NCI-H2227 treated with DMSO at 0.1 percent for 48 hours (cell line): ENCODE measurements around the gene SPOP.
"Not testable (repeated sequence)": the region's sequence is repeated elsewhere in the genome, so short reads cannot be mapped to it uniquely, and the experiment has no call there.

ENCODE experiments used
- DNase-seq: peaks from one replicate; lab custom pipeline; 2025; lab: John Stamatoyannopoulos, UW

SPOP gene

GRCh38 chr17:49695698-49696232 lies 17.9 kb upstream of the SPOP start:
- no peak for DNase-seq

- DNase-seq, result no peak
These were observed 17.2 kb upstream of the SPOP start for GRCh38 chr17:49694847-49695697.

GRCh38 chr17:49692751-49693150 lies 14.9 kb upstream of the SPOP start:
- DNase-seq, result no peak

- DNase-seq, result no peak
These were observed 13.8 kb upstream of the SPOP start for GRCh38 chr17:49691677-49692191.

GRCh38 chr17:49691086-49691676 lies 13.3 kb upstream of the SPOP start:
- DNase-seq, result no peak

- no peak for DNase-seq
These were observed 12.4 kb upstream of the SPOP start for GRCh38 chr17:49690256-49690655.

- DNase-seq, result no peak
These were observed 11.0 kb upstream of the SPOP start for GRCh38 chr17:49688848-49689247.

GRCh38 chr17:49687878-49688491 lies 10.1 kb upstream of the SPOP start:
- no peak for DNase-seq

GRCh38 chr17:49681106-49681979 lies 3.4 kb upstream of the SPOP start:
- no peak for DNase-seq

- no peak for DNase-seq
These were observed 2.4 kb upstream of the SPOP start for GRCh38 chr17:49680314-49680713.

GRCh38 chr17:49677134-49677932 lies 564 bp downstream of the SPOP start:
- DNase-seq, result peak; percentile 91

- no peak for DNase-seq
These were observed 1.5 kb downstream of the SPOP start for GRCh38 chr17:49676276-49676868.

GRCh38 chr17:49674507-49674906 lies 3.4 kb downstream of the SPOP start:
- DNase-seq, result no peak

- DNase-seq, result not testable (repeated sequence)
These were observed 4.2 kb downstream of the SPOP start for GRCh38 chr17:49673679-49674078.

GRCh38 chr17:49670641-49671040 lies 7.3 kb downstream of the SPOP start:
- no peak for DNase-seq

- no peak for DNase-seq
These were observed 7.9 kb downstream of the SPOP start for GRCh38 chr17:49670002-49670401.

GRCh38 chr17:49667854-49668253 lies 10.0 kb downstream of the SPOP start:
- no peak for DNase-seq

- no peak for DNase-seq
These were observed 13.1 kb downstream of the SPOP start for GRCh38 chr17:49664706-49665211.

- no peak for DNase-seq
These were observed 18.1 kb downstream of the SPOP start for GRCh38 chr17:49659661-49660382.

- no peak for DNase-seq
These were observed 21.6 kb downstream of the SPOP start for GRCh38 chr17:49656247-49656646.
